Liver (tissue), 9 donors: Measurements from ENCODE around the gene GADL1. TPM values are rescaled to one million over a fixed set of nuclear protein-coding genes. Genes with fewer than 3 reads are reported as not detected.

Experiments
- DNase-seq: peaks from one replicate; pipeline ENCODE4 v3.0.0-alpha.2; 2017; ENCODE audit warnings: low spot score
- H3K27ac ChIP-seq, 2 donors: one replicate each; pipeline ENCODE4 v1.7.0; 2013; ENCODE audit warnings: inconsistent platforms in 2 of 2, low read length in 2 of 2, control low read depth in 1 of 2, low read depth in 1 of 2, mild to moderate bottlenecking in 1 of 2
- H3K27me3 ChIP-seq, 4 donors: one replicate each; pipeline versions ENCODE4 v1.6.1 to v1.7.0; 2013; ENCODE audit warnings: low read length in 3 of 4, inconsistent platforms in 1 of 4, mild to moderate bottlenecking in 1 of 4, moderate library complexity in 1 of 4; ENCODE audit not compliant: control insufficient read depth in 4 of 4, insufficient read depth in 4 of 4
- H3K36me3 ChIP-seq, 4 donors: one replicate each; pipeline versions ENCODE4 v1.6.1 to v1.7.0; 2013; ENCODE audit warnings: low read length in 3 of 4, mild to moderate bottlenecking in 3 of 4, low read depth in 1 of 4, moderate library complexity in 1 of 4; ENCODE audit not compliant: control insufficient read depth in 4 of 4, insufficient read depth in 3 of 4
- H3K4me1 ChIP-seq, 4 donors: one replicate each; pipeline versions ENCODE4 v1.6.1 to v1.7.0; 2013; ENCODE audit warnings: low read length in 3 of 4, mild to moderate bottlenecking in 3 of 4, moderate library complexity in 1 of 4; ENCODE audit not compliant: control insufficient read depth in 4 of 4, insufficient read depth in 4 of 4
- H3K4me3 ChIP-seq, 3 donors: one replicate each; pipeline versions ENCODE4 v1.6.1 to v1.7.0; 2013; ENCODE audit warnings: low read length in 3 of 3, control low read depth in 1 of 3, low read depth in 1 of 3, mild to moderate bottlenecking in 1 of 3
- H3K9ac ChIP-seq, 2 donors: one replicate each; pipeline ENCODE4 v1.7.0; 2013; ENCODE audit warnings: low read length in 2 of 2, mild to moderate bottlenecking in 2 of 2, moderate library complexity in 2 of 2, control low read depth in 1 of 2, low read depth in 1 of 2
- H3K9me3 ChIP-seq, 4 donors: one replicate each; pipeline versions ENCODE4 v1.6.1 to v1.7.0; 2013; ENCODE audit warnings: low read length in 3 of 4; ENCODE audit not compliant: control insufficient read depth in 4 of 4
- FOXA1 ChIP-seq: IDR thresholded peaks from 2 replicates; pipeline ENCODE4 v1.6.1; 2016; ENCODE audit warnings: antibody characterized with exemption
- FOXA2 ChIP-seq: IDR thresholded peaks from 2 replicates; pipeline ENCODE4 v1.6.1; 2016; ENCODE audit warnings: antibody characterized with exemption
- HNF4A ChIP-seq, 2 donors: conservative IDR thresholded peaks; 2 replicates each; pipeline ENCODE4 v1.6.1; 2016; ENCODE audit warnings: antibody characterized with exemption in 2 of 2, mild to moderate bottlenecking in 2 of 2
- HNF4G ChIP-seq: IDR thresholded peaks from 2 replicates; pipeline ENCODE4 v1.6.1; 2016; ENCODE audit warnings: antibody characterized with exemption
- JUND ChIP-seq, 2 donors: IDR thresholded peaks; 2 replicates each; pipeline ENCODE4 v1.6.1; 2016; ENCODE audit warnings: antibody characterized with exemption in 2 of 2
- RAD21 ChIP-seq, 2 donors: IDR thresholded peaks; 2 replicates each; pipeline ENCODE4 v1.6.1; 2016; ENCODE audit warnings: antibody characterized with exemption in 2 of 2, mild to moderate bottlenecking in 2 of 2
- RXRA ChIP-seq, 2 donors: IDR thresholded peaks; 2 replicates each; pipeline ENCODE4 v1.6.1; 2017 to 2018; ENCODE audit warnings: antibody characterized with exemption in 2 of 2, mild to moderate bottlenecking in 1 of 2
- SP1 ChIP-seq: IDR thresholded peaks from 2 replicates; pipeline ENCODE4 v1.6.1; 2018; ENCODE audit warnings: antibody characterized with exemption, mild to moderate bottlenecking
- TAF1 ChIP-seq: conservative IDR thresholded peaks from 2 replicates; pipeline ENCODE4 v1.6.1; 2016; ENCODE audit warnings: antibody characterized with exemption, mild to moderate bottlenecking
- YY1 ChIP-seq: IDR thresholded peaks from 2 replicates; pipeline ENCODE4 v1.6.1; 2016; ENCODE audit warnings: antibody characterized with exemption, mild to moderate bottlenecking
- WGBS: extraction: QIAGEN DNeasy Blood & Tissue Kit; methylation state at CpG from one replicate; pipeline ENCODE4 v1.1.7; 2013; 5-methylcytosine and 5-hydroxymethylcytosine counted together
- polyA plus RNA-seq, 2 donors: library from polyadenylated mRNA; stranded (reverse) in 1 of 2; unstranded in 1 of 2; fragments of 200-250 nt in 1 of 2; fragments of >200 nt in 1 of 2; fragmentation: Nextera tagmentation in 1 of 2; extraction: Ambion mirVana in 1 of 2; gene quantifications; one replicate each; pipeline versions ENCODE4 v1.2.1 to v1.2.3, GENCODE V29; 2013 to 2015
- total RNA-seq, 2 donors: library from RNA; depleted of rRNA; stranded (reverse); fragments of >200 nt; gene quantifications; one replicate each; pipeline ENCODE4 v1.2.3, GENCODE V29; 2014
- TF ChIP-seq, protein P1 (sequence below): fragments of 150-350 bp; IDR thresholded peaks from 2 replicates; pipeline ENCODE4 v1.5.1; 2017; ENCODE audit warnings: improper control_type of control experiment, low read depth, low read length; ENCODE audit not compliant: missing input control
- TF ChIP-seq, protein P2 (sequence below): IDR thresholded peaks from 2 replicates; pipeline ENCODE4 v1.6.1; 2016; ENCODE audit warnings: antibody characterized with exemption
- TF ChIP-seq, protein P3 (sequence below): IDR thresholded peaks from 2 replicates; pipeline ENCODE4 v1.6.1; 2016; ENCODE audit warnings: antibody characterized with exemption
- TF ChIP-seq, protein P4 (sequence below): IDR thresholded peaks from 2 replicates; pipeline ENCODE4 v1.6.1; 2016; ENCODE audit warnings: antibody characterized with exemption, mild to moderate bottlenecking
- donor health status: healthy.
- donor health status: healthy.
- donor health status: healthy.
- donor health status: healthy.
- donor health status: healthy.

The GADL1 gene
- total and polyA plus RNA-seq, 4 donors, result not detected

DNA sequence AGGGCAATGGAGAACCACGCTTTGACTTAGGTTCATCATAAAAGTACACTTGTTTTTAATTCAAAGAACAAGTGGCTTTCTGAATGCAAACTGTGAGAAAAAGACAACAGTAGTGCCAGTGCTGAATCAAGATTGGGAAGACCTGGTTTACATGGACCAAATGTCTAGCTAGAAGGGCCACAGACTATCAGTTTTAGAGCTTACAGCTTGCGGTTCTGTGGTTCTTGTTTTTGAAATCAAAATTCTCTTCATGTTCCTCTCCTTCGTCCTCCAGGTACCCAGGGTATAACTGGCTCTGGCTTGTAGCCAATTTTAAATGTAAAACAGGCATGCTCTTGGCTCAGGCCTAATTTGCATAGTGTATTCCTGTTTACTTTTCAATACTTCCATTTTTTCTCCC lies 163.5 kb downstream of the GADL1 start:
- WGBS, result 91% methylated on average over 3 of the region's 3 CpGs
- no peak for DNase-seq
- Histone ChIP-seq H3K27ac (no peak overlapping the region), H3K4me3 (no peak overlapping the region), H3K4me1 (no peaks in the 10 kb centered on the region), H3K36me3 (no peaks in the 10 kb centered on the region), H3K27me3 (no peaks in the 10 kb centered on the region), H3K9me3 (no peaks in the 10 kb centered on the region), H3K9ac (no peak overlapping the region)
- TF ChIP-seq RAD21 (IDR thresholded peaks at IDR 0.05), result no peak
- no peak for TF ChIP-seq YY1
- TF ChIP-seq, protein P1, sequence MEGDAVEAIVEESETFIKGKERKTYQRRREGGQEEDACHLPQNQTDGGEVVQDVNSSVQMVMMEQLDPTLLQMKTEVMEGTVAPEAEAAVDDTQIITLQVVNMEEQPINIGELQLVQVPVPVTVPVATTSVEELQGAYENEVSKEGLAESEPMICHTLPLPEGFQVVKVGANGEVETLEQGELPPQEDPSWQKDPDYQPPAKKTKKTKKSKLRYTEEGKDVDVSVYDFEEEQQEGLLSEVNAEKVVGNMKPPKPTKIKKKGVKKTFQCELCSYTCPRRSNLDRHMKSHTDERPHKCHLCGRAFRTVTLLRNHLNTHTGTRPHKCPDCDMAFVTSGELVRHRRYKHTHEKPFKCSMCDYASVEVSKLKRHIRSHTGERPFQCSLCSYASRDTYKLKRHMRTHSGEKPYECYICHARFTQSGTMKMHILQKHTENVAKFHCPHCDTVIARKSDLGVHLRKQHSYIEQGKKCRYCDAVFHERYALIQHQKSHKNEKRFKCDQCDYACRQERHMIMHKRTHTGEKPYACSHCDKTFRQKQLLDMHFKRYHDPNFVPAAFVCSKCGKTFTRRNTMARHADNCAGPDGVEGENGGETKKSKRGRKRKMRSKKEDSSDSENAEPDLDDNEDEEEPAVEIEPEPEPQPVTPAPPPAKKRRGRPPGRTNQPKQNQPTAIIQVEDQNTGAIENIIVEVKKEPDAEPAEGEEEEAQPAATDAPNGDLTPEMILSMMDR, result no peak
- no peak for TF ChIP-seq FOXA2
- no peak for TF ChIP-seq SP1

DNA sequence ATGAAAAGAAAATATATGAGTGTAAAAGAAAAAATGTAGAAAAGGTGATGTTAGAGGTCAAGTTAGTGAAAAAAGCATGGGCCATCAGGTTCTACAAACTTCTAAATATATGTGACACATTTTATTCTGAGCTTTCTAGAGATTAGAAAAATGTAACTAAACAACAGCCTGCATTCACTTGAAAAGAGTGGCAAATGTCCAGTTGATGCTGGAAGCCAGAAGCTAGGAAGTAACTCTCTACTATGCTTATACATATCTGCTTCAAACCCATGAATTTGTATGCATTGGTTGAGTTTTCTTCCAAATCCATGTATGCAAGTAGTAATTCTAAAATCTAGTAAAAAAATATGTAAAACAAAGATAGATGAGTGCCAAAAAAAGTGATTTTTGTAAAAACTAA lies 164.5 kb downstream of the GADL1 start:
- Histone ChIP-seq H3K4me1 (no peaks in the 10 kb centered on the region), H3K9me3 (no peaks in the 10 kb centered on the region), H3K27ac (no peak overlapping the region), H3K27me3 (no peaks in the 10 kb centered on the region), H3K36me3 (no peaks in the 10 kb centered on the region), H3K9ac (no peak overlapping the region), H3K4me3 (no peak overlapping the region)
- no peak for DNase-seq
- TF ChIP-seq, protein P2, sequence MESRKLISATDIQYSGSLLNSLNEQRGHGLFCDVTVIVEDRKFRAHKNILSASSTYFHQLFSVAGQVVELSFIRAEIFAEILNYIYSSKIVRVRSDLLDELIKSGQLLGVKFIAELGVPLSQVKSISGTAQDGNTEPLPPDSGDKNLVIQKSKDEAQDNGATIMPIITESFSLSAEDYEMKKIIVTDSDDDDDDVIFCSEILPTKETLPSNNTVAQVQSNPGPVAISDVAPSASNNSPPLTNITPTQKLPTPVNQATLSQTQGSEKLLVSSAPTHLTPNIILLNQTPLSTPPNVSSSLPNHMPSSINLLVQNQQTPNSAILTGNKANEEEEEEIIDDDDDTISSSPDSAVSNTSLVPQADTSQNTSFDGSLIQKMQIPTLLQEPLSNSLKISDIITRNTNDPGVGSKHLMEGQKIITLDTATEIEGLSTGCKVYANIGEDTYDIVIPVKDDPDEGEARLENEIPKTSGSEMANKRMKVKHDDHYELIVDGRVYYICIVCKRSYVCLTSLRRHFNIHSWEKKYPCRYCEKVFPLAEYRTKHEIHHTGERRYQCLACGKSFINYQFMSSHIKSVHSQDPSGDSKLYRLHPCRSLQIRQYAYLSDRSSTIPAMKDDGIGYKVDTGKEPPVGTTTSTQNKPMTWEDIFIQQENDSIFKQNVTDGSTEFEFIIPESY, result no peak

DNA sequence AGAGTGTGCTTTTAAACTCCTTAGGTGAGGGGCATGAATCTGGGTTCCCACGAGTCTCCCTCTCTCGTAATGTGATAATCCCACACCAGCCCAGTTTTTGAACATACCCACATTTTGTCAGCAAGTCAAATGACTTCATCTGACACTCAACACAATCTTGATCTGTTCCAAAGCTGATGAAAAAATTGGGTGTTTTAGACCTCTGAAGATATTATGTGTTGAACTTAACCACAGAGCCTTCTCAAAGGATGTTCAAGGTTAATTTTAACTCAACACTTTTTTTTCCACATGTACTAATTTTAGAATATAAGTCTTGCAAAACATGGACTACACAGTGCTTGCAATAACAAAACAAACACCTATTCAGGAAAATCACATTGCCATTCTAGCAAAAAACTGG lies 164.9 kb downstream of the GADL1 start:
- DNase-seq, result no peak
- H3K9me3 ChIP-seq, result no peaks in the 10 kb centered on the region
- WGBS, result 92% methylated on average over 2 of the region's 2 CpGs
- H3K4me1 ChIP-seq, result no peaks in the 10 kb centered on the region
- no peak overlapping the region for H3K27ac ChIP-seq
- no peak overlapping the region for H3K4me3 ChIP-seq
- no peak overlapping the region for H3K9ac ChIP-seq
- no peaks in the 10 kb centered on the region for H3K36me3 ChIP-seq
- no peaks in the 10 kb centered on the region for H3K27me3 ChIP-seq
- no peak for TF ChIP-seq JUND (IDR thresholded peaks at IDR 0.05)

DNA sequence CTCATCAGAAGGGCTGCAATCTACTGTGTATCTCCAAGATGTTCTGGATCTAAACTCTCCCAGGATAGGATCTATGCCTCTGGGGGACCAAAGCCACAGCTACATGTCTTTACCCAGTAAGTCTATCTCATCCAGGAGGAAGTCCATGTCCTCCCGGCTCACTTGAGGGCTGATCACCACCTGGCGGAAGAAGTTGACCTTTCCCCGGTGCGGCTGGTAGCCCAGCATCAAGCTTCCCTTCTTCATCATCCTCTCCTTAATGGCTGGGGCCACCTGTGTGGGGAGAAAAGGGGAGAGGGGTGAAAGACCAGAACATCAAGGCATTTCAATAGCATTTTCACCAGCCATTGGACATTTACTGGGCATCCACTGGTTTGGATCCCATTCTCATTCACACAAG lies 166.3 kb downstream of the GADL1 start:
- Histone ChIP-seq H3K27me3 (no peaks in the 10 kb centered on the region), H3K4me3 (no peak overlapping the region), H3K4me1 (no peaks in the 10 kb centered on the region), H3K27ac (no peak overlapping the region), H3K9ac (no peak overlapping the region), H3K36me3 (no peaks in the 10 kb centered on the region), H3K9me3 (no peaks in the 10 kb centered on the region)
- DNase-seq, result no peak
- WGBS, result 98% methylated on average over 4 of the region's 4 CpGs
- TF ChIP-seq, protein P3, sequence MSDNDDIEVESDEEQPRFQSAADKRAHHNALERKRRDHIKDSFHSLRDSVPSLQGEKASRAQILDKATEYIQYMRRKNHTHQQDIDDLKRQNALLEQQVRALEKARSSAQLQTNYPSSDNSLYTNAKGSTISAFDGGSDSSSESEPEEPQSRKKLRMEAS, result no peak
- TF ChIP-seq YY1 (no peak), FOXA1 (no peak), RXRA (IDR thresholded peaks at IDR 0.05) (no peak), HNF4G (no peak), HNF4A (conservative IDR thresholded peaks at IDR 0.05) (no peak), TAF1 (no peak), SP1 (no peak)
- TF ChIP-seq, protein P4, sequence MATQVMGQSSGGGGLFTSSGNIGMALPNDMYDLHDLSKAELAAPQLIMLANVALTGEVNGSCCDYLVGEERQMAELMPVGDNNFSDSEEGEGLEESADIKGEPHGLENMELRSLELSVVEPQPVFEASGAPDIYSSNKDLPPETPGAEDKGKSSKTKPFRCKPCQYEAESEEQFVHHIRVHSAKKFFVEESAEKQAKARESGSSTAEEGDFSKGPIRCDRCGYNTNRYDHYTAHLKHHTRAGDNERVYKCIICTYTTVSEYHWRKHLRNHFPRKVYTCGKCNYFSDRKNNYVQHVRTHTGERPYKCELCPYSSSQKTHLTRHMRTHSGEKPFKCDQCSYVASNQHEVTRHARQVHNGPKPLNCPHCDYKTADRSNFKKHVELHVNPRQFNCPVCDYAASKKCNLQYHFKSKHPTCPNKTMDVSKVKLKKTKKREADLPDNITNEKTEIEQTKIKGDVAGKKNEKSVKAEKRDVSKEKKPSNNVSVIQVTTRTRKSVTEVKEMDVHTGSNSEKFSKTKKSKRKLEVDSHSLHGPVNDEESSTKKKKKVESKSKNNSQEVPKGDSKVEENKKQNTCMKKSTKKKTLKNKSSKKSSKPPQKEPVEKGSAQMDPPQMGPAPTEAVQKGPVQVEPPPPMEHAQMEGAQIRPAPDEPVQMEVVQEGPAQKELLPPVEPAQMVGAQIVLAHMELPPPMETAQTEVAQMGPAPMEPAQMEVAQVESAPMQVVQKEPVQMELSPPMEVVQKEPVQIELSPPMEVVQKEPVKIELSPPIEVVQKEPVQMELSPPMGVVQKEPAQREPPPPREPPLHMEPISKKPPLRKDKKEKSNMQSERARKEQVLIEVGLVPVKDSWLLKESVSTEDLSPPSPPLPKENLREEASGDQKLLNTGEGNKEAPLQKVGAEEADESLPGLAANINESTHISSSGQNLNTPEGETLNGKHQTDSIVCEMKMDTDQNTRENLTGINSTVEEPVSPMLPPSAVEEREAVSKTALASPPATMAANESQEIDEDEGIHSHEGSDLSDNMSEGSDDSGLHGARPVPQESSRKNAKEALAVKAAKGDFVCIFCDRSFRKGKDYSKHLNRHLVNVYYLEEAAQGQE, result no peak
- TF ChIP-seq, protein P2, result no peak
